IMR-90 (cell line): ENCODE data around the gene SEMA5A. TPM values are rescaled to one million over a fixed set of nuclear protein-coding genes. Genes with fewer than 3 reads are reported as not detected.

Source experiments
- ATAC-seq: fragments of 200-7000 bp; cut with Tn5 transposase; 2 replicates; pipeline ENCODE4 v1.9.1; 2020; ENCODE audit warnings: low read depth, mild to moderate bottlenecking, moderate library complexity
- BruUV-seq: library from RNA; stranded (reverse); fragments of 400-500 nt; replicated peaks from 2 replicates; lab custom pipeline; 2021; lab: Mats Ljungman, UMichigan
- CTCF ChIA-PET: fragments of 300-600 bp; formaldehyde crosslinking; extraction: SDS; loops from one replicate; lab custom pipeline; 2021; ENCODE audit warnings: antibody characterized with exemption; lab: Yijun Ruan, JAX
- POLR2A ChIA-PET: fragments of 300-600 bp; sonication (Branson Sonifier 250); formaldehyde crosslinking; loops from one replicate; lab custom pipeline; 2022; ENCODE audit warnings: antibody characterized with exemption; ENCODE audit not compliant: unreplicated experiment; lab: Charles Lee
- DNase-seq: peaks from one replicate; pipeline ENCODE4 v3.0.0; 2013
- H2AFZ ChIP-seq: replicated peaks from 2 replicates; pipeline ENCODE3; 2013; ENCODE audit warnings: low read length, mild to moderate bottlenecking; ENCODE audit not compliant: poor library complexity
- H2AK5ac ChIP-seq: 2 replicates; pipeline ENCODE4 v1.6.1; 2013; ENCODE audit warnings: low read depth, low read length, inconsistent platforms
- H2AK9ac ChIP-seq: replicated peaks from 2 replicates; pipeline ENCODE3; 2013; ENCODE audit warnings: mild to moderate bottlenecking, low read depth, low read length, moderate library complexity; ENCODE audit not compliant: poor library complexity
- H2BK120ac ChIP-seq: 2 replicates; pipeline ENCODE4 v1.6.1; 2013; ENCODE audit warnings: low read depth, low read length, inconsistent platforms
- H2BK15ac ChIP-seq: 3 replicates; pipeline ENCODE4 v1.6.1; 2013; ENCODE audit warnings: low read depth, low read length, inconsistent platforms
- H2BK20ac ChIP-seq: 2 replicates; pipeline ENCODE4 v1.6.1; 2013; ENCODE audit warnings: low read depth, mild to moderate bottlenecking, inconsistent platforms, low read length, moderate library complexity
- H2BK5ac ChIP-seq: 2 replicates; pipeline ENCODE4 v1.6.1; 2013; ENCODE audit warnings: mild to moderate bottlenecking, low read depth, low read length, inconsistent platforms; ENCODE audit not compliant: poor library complexity, severe bottlenecking
- H3K14ac ChIP-seq: replicated peaks from 2 replicates; pipeline ENCODE4 v1.6.1; 2013; ENCODE audit warnings: low read depth, low read length, inconsistent platforms
- H3K18ac ChIP-seq: 2 replicates; pipeline ENCODE4 v1.6.1; 2013; ENCODE audit warnings: low read depth, low read length, control low read depth
- H3K23ac ChIP-seq: 2 replicates; pipeline ENCODE4 v1.6.1; 2013; ENCODE audit warnings: low read depth, low read length, inconsistent platforms
- H3K27ac ChIP-seq: 2 replicates; pipeline ENCODE4 v1.5.1; 2013; ENCODE audit warnings: mild to moderate bottlenecking, control low read depth, low read length; ENCODE audit not compliant: insufficient read depth
- H3K27me3 ChIP-seq: 2 replicates; pipeline ENCODE4 v1.6.1; 2013; ENCODE audit warnings: low read length; ENCODE audit not compliant: control insufficient read depth, insufficient read depth
- H3K36me3 ChIP-seq: 2 replicates; pipeline ENCODE4 v1.6.1; 2013; ENCODE audit warnings: low read length, mixed read lengths; ENCODE audit not compliant: control insufficient read depth, insufficient read depth
- H3K4ac ChIP-seq: 2 replicates; pipeline ENCODE4 v1.6.1; 2013; ENCODE audit warnings: low read depth, low read length, inconsistent platforms
- H3K4me1 ChIP-seq: 2 replicates; pipeline ENCODE4 v1.6.1; 2013; ENCODE audit warnings: low read length, mixed read lengths; ENCODE audit not compliant: control insufficient read depth, insufficient read depth
- H3K4me2 ChIP-seq: 2 replicates; pipeline ENCODE4 v1.6.1; 2013; ENCODE audit warnings: low read depth, mild to moderate bottlenecking, control low read depth, low read length, moderate library complexity
- H3K4me3 ChIP-seq: 2 replicates; pipeline ENCODE4 v1.5.1; 2013; ENCODE audit warnings: low read depth, mild to moderate bottlenecking, control low read depth, low read length, moderate library complexity; ENCODE audit not compliant: insufficient read depth
- H3K56ac ChIP-seq: 2 replicates; pipeline ENCODE4 v1.6.1; 2013; ENCODE audit warnings: low read length, inconsistent platforms; ENCODE audit not compliant: insufficient read depth; ENCODE audit errors: extremely low read depth
- H3K79me1 ChIP-seq, 2 experiments: 2 replicates each; pipeline ENCODE4 v1.6.1; 2013; ENCODE audit warnings: low read length in 2 of 2, inconsistent platforms in 1 of 2, low read depth in 1 of 2
- H3K9ac ChIP-seq: 2 replicates; pipeline ENCODE4 v1.6.1; 2013; ENCODE audit warnings: low read depth, low read length, control low read depth
- H3K9me1 ChIP-seq: 2 replicates; pipeline ENCODE4 v1.6.1; 2013; ENCODE audit warnings: low read length, inconsistent platforms; ENCODE audit not compliant: insufficient read depth
- H3K9me3 ChIP-seq: 2 replicates; pipeline ENCODE4 v1.6.1; 2013; ENCODE audit warnings: low read length; ENCODE audit not compliant: control insufficient read depth, insufficient read depth
- H4K20me1 ChIP-seq: 2 replicates; pipeline ENCODE4 v1.6.1; 2013; ENCODE audit warnings: low read length, inconsistent platforms; ENCODE audit not compliant: insufficient read depth
- H4K5ac ChIP-seq: 2 replicates; pipeline ENCODE4 v1.6.1; 2013; ENCODE audit warnings: mild to moderate bottlenecking, low read depth, low read length, control low read depth
- H4K8ac ChIP-seq, 2 experiments: 2 replicates each; pipeline ENCODE4 v1.6.1; 2013; ENCODE audit warnings: low read depth in 2 of 2, low read length in 2 of 2, control low read depth in 1 of 2, inconsistent platforms in 1 of 2
- H4K91ac ChIP-seq: 2 replicates; pipeline ENCODE4 v1.6.1; 2013; ENCODE audit warnings: low read depth, low read length, inconsistent platforms; ENCODE audit not compliant: insufficient read depth
- BHLHE40 ChIP-seq: fragments of 150-350 bp; IDR thresholded peaks from 2 replicates; pipeline ENCODE4 v1.6.1; 2016; ENCODE audit warnings: mild to moderate bottlenecking, low read depth, low read length
- CEBPB ChIP-seq: IDR thresholded peaks from 2 replicates; pipeline ENCODE4 v1.6.1; 2012; ENCODE audit warnings: low read depth, low read length, improper control_type of control experiment
- CHD1 ChIP-seq: IDR thresholded peaks from 2 replicates; pipeline ENCODE4 v1.6.1; 2012; ENCODE audit warnings: low read depth, low read length, improper control_type of control experiment
- FOS ChIP-seq: fragments of 150-350 bp; IDR thresholded peaks from 2 replicates; pipeline ENCODE4 v1.6.1; 2016; ENCODE audit warnings: low read depth, low read length
- MAFK ChIP-seq: IDR thresholded peaks from 2 replicates; pipeline ENCODE4 v1.6.1; 2012; ENCODE audit warnings: low read depth, low read length, improper control_type of control experiment
- MAZ ChIP-seq: IDR thresholded peaks from 2 replicates; pipeline ENCODE4 v1.6.1; 2012; ENCODE audit warnings: low read depth, mild to moderate bottlenecking, low read length, improper control_type of control experiment, moderate library complexity, borderline replicate concordance
- MXI1 ChIP-seq: IDR thresholded peaks from 2 replicates; pipeline ENCODE4 v1.6.1; 2012; ENCODE audit warnings: low read depth, mild to moderate bottlenecking, low read length, moderate library complexity, borderline replicate concordance
- NFE2L2 ChIP-seq: fragments of 150-350 bp; IDR thresholded peaks from 2 replicates; pipeline ENCODE4 v1.6.1; 2016; ENCODE audit warnings: low read depth, mild to moderate bottlenecking, low read length
- POLR2A ChIP-seq: IDR thresholded peaks from 2 replicates; pipeline ENCODE4 v1.6.1; 2012; ENCODE audit warnings: mild to moderate bottlenecking, low read depth, low read length
- RAD21 ChIP-seq: IDR thresholded peaks from 2 replicates; pipeline ENCODE4 v1.6.1; 2012; ENCODE audit warnings: low read length, improper control_type of control experiment
- RCOR1 ChIP-seq: IDR thresholded peaks from 2 replicates; pipeline ENCODE4 v1.6.1; 2012; ENCODE audit warnings: mild to moderate bottlenecking, low read length, improper control_type of control experiment; ENCODE audit not compliant: insufficient replicate concordance
- RFX5 ChIP-seq: IDR thresholded peaks from 2 replicates; pipeline ENCODE4 v1.8.0; 2012; ENCODE audit warnings: low read depth, mild to moderate bottlenecking, low read length, moderate library complexity
- SMC3 ChIP-seq: fragments of 150-350 bp; IDR thresholded peaks from 2 replicates; pipeline ENCODE4 v1.6.1; 2016; ENCODE audit warnings: low read depth, mild to moderate bottlenecking, antibody characterized with exemption, low read length, moderate library complexity
- WGBS, 2 experiments: methylation state at CpG; one replicate each; pipeline versions ENCODE4 v1.1.5 to v1.1.7; 2013; ENCODE audit warnings: missing lambda C conversion rate in 2 of 2; ENCODE audit not compliant: insufficient read length in 1 of 2; ENCODE audit errors: extremely low coverage in 2 of 2; 5-methylcytosine and 5-hydroxymethylcytosine counted together
- dilution Hi-C: fragments of 300-500 bp; cut with HindIII; formaldehyde crosslinking; loops from one replicate; pipeline ENCODE4 v1.14.3; 2018; ENCODE audit warnings: low sequenced_read_pairs; ENCODE audit not compliant: unreplicated experiment
- in situ Hi-C: fragments of 300-500 bp; cut with MboI; formaldehyde crosslinking; loops from 3 replicates; pipeline ENCODE4 v1.14.3; 2019; ENCODE audit warnings: low sequenced_read_pairs, inconsistent platforms, mixed read lengths
- intact Hi-C: fragments of 100-400 bp; cut with micrococcal nuclease; formaldehyde crosslinking; loops from 2 replicates; pipeline ENCODE4 v1.10.0; 2022
- polyA plus RNA-seq, 3 experiments: library from polyadenylated mRNA; depleted of rRNA; stranded (reverse); fragments of >200 nt; gene quantifications; 2 replicates each; pipeline ENCODE4 v1.2.3, GENCODE V29; 2012; ENCODE audit warnings: low replicate concordance in 1 of 3
- total RNA-seq: library from RNA; depleted of rRNA; stranded (reverse); fragments of >200 nt; gene quantifications from 2 replicates; pipeline ENCODE4 v1.2.3, GENCODE V29; 2012
- TF ChIP-seq, protein P1 (sequence below): conservative IDR thresholded peaks from 2 replicates; pipeline ENCODE4 v1.5.1; 2012; ENCODE audit warnings: mild to moderate bottlenecking, low read depth, low read length, improper control_type of control experiment
- TF ChIP-seq, protein P2 (sequence below): fragments of 150-350 bp; IDR thresholded peaks from 2 replicates; pipeline ENCODE4 v1.6.1; 2016; ENCODE audit warnings: low read depth, mild to moderate bottlenecking, low read length, moderate library complexity, borderline replicate concordance
- TF ChIP-seq, protein P3 (sequence below): fragments of 150-350 bp; IDR thresholded peaks from 2 replicates; pipeline ENCODE4 v1.6.1; 2017; ENCODE audit warnings: mild to moderate bottlenecking, antibody characterized with exemption, low read length, low read depth

Gene SEMA5A
- total and polyA plus RNA-seq, 2 of the 4 experiments (the other 2 are of a cell fraction), result 8.2 to 9.9 TPM

DNA sequence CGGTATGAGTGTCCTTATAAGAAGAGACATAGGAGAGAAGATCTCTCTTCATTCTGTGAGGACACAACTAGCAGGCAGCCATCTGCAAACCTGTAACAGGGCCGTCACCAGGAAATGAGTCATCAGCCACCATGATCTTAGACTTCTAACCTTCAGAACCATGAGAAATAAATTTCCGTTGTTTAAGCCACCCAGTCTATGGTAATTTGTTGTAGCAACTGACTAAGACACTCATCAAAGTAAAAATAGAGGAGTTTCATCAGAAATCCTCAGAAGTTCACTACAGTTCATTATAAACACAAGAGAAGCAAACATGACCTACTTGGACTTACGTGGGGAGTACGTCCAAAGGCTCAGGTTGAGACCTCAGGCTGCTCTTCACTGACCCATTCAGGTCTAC is 357.7 kb downstream of the SEMA5A start:
- BruUV-seq, result no TSS peak
- DNase-seq, result peak; percentile 96
- Histone ChIP-seq H3K9me3 (no peaks in the 10 kb centered on the region), H2AK9ac (no peak overlapping the region), H3K4ac (peak overlapping the region; percentile 97), H4K20me1 (no peaks in the 10 kb centered on the region), H3K9me1 (peaks cover 13% of the 10 kb centered on the region), H2AFZ (no peak overlapping the region), H2BK15ac (peak overlapping the region; percentile 98; the same call in 2 of the 3 replicates), H3K56ac (peak overlapping the region; percentile 67), H4K8ac (peak overlapping the region; percentile 69 to 86), H3K27me3 (no peaks in the 10 kb centered on the region), H3K14ac (peak overlapping the region; percentile 95), H3K4me3 (no peak overlapping the region), H3K79me1 (peaks cover 5 to 18% of the 10 kb centered on the region in 2 experiments; a peak in 3 of 4 replicates), H3K27ac (peak overlapping the region; percentile 53; the same call in 1 of the 2 replicates), H3K36me3 (peaks cover 1% of the 10 kb centered on the region; the same call in 1 of the 2 replicates), H4K5ac (peak overlapping the region; percentile 84; the same call in 1 of the 2 replicates), H2AK5ac (peak overlapping the region; percentile 100), H3K4me1 (peaks cover 7% of the 10 kb centered on the region), H3K4me2 (peak overlapping the region; percentile 25; the same call in 1 of the 2 replicates), H3K23ac (peak overlapping the region; percentile 63; the same call in 1 of the 2 replicates), H3K18ac (peak overlapping the region; percentile 67; the same call in 1 of the 2 replicates), H2BK5ac (peak overlapping the region; percentile 88), H2BK120ac (peak overlapping the region; percentile 94), H2BK20ac (peak overlapping the region; percentile 97), H3K9ac (no peak overlapping the region), H4K91ac (peak overlapping the region; percentile 88)
- peak; percentile 92 for ATAC-seq
- in situ Hi-C loops, result no loop called here
- ChIA-PET CTCF (no interaction called here), POLR2A (no interaction called here)
- dilution Hi-C loops, result no loop called here
- 8% methylated on average over 2 of the region's 5 CpGs; no CpG with 5 or more reads in 1 of the 2 experiments for WGBS, 2 experiments
- intact Hi-C loops, result no loop called here
- TF ChIP-seq, protein P1, sequence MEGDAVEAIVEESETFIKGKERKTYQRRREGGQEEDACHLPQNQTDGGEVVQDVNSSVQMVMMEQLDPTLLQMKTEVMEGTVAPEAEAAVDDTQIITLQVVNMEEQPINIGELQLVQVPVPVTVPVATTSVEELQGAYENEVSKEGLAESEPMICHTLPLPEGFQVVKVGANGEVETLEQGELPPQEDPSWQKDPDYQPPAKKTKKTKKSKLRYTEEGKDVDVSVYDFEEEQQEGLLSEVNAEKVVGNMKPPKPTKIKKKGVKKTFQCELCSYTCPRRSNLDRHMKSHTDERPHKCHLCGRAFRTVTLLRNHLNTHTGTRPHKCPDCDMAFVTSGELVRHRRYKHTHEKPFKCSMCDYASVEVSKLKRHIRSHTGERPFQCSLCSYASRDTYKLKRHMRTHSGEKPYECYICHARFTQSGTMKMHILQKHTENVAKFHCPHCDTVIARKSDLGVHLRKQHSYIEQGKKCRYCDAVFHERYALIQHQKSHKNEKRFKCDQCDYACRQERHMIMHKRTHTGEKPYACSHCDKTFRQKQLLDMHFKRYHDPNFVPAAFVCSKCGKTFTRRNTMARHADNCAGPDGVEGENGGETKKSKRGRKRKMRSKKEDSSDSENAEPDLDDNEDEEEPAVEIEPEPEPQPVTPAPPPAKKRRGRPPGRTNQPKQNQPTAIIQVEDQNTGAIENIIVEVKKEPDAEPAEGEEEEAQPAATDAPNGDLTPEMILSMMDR, result no peak
- TF ChIP-seq MXI1 (no peak), CHD1 (no peak), BHLHE40 (peak; percentile 16; the same call in 1 of the 2 replicates), NFE2L2 (peak; percentile 19; the same call in 1 of the 2 replicates), POLR2A (no peak), MAZ (no peak), RFX5 (no peak), MAFK (no peak), CEBPB (peak; percentile 80), SMC3 (no peak), RCOR1 (no peak), FOS (peak; percentile 87), RAD21 (no peak)
- TF ChIP-seq, protein P2, sequence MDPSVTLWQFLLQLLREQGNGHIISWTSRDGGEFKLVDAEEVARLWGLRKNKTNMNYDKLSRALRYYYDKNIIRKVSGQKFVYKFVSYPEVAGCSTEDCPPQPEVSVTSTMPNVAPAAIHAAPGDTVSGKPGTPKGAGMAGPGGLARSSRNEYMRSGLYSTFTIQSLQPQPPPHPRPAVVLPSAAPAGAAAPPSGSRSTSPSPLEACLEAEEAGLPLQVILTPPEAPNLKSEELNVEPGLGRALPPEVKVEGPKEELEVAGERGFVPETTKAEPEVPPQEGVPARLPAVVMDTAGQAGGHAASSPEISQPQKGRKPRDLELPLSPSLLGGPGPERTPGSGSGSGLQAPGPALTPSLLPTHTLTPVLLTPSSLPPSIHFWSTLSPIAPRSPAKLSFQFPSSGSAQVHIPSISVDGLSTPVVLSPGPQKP, result no peak
- TF ChIP-seq, protein P3, sequence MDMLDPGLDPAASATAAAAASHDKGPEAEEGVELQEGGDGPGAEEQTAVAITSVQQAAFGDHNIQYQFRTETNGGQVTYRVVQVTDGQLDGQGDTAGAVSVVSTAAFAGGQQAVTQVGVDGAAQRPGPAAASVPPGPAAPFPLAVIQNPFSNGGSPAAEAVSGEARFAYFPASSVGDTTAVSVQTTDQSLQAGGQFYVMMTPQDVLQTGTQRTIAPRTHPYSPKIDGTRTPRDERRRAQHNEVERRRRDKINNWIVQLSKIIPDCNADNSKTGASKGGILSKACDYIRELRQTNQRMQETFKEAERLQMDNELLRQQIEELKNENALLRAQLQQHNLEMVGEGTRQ, result no peak
